Right lobe of liver (tissue), 6 donors: ENCODE data around the gene HEPHL1. TPM values are rescaled to one million over a fixed set of nuclear protein-coding genes. Genes with fewer than 3 reads are reported as not detected.

Experiments
- ATAC-seq, 4 donors: fragments of 200-7000 bp; cut with Tn5 transposase; one replicate each; pipeline ENCODE4 v1.9.1; 2020; ENCODE audit warnings: mild to moderate bottlenecking in 4 of 4, moderate library complexity in 4 of 4
- DNase-seq, 3 donors: peaks; one replicate each; pipeline ENCODE4 v3.0.0-alpha.2; 2020
- H3K27ac ChIP-seq, 3 donors: fragments of 200-600 bp; one replicate each; pipeline ENCODE4 v1.8.0; 2022
- H3K27me3 ChIP-seq, 2 donors: fragments of 200-600 bp; one replicate each; pipeline ENCODE4 v1.8.0; 2022
- H3K36me3 ChIP-seq, 4 donors: fragments of 200-600 bp; sonication (generic) in 1 of 4; one replicate each; pipeline versions ENCODE4 v1.5.1 to v1.8.0; 2017 to 2022; ENCODE audit warnings: control low read depth in 1 of 4
- H3K4me1 ChIP-seq, 4 donors: fragments of 200-600 bp; sonication (generic) in 1 of 4; one replicate each; pipeline versions ENCODE4 v1.5.1 to v1.8.0; 2017 to 2022; ENCODE audit warnings: control low read depth in 1 of 4
- H3K4me3 ChIP-seq, 3 donors: fragments of 200-600 bp; one replicate each; pipeline ENCODE4 v1.8.0; 2022
- H3K9me3 ChIP-seq, 4 donors: fragments of 200-600 bp; sonication (generic) in 1 of 4; one replicate each; pipeline versions ENCODE4 v1.5.1 to v1.8.0; 2017 to 2022; ENCODE audit warnings: control low read depth in 1 of 4
- POLR2A ChIP-seq: fragments of 450-650 bp; IDR thresholded peaks from one replicate; pipeline ENCODE4 v1.6.1; 2017; ENCODE audit warnings: antibody characterized with exemption, mild to moderate bottlenecking
- WGBS: methylation state at CpG from one replicate; pipeline ENCODE4 v1.1.6; 2018; ENCODE audit warnings: low coverage, low lambda C conversion rate; ENCODE audit not compliant: insufficient coverage; ENCODE audit errors: missing lambda C conversion rate; 5-methylcytosine and 5-hydroxymethylcytosine counted together
- intact Hi-C, 2 donors: fragments of 100-400 bp; cut with DNase I; formaldehyde crosslinking; loops; one replicate each; pipeline versions ENCODE4 v1.11.2 to v1.14.1; 2022
- total RNA-seq, 6 experiments: library from RNA; depleted of rRNA in 2 of 6; stranded (reverse); fragments of >200 nt in 2 of 6; fragmentation: NEBNext Ultra II Directional in 3 of 6; extraction: Animal tissue kit (Norgen Biotek cat#: 25700) in 3 of 6; gene quantifications; one replicate each; pipeline versions ENCODE4 v1.1.0 to v1.2.4, GENCODE V29; 2016 to 2023
- TF ChIP-seq, protein P1 (sequence below), 4 donors: fragments of 200-600 bp in 3 of 4; fragments of 450-650 bp in 1 of 4; IDR thresholded peaks; one replicate each; pipeline versions ENCODE4 v1.5.1 to v1.8.0; 2016 to 2022; ENCODE audit warnings: antibody characterized with exemption in 4 of 4, mild to moderate bottlenecking in 2 of 4
- donor health status: DM: no; HTN: yes; CAD: no.
- donor health status: DM: no; HTN: no; CAD: no.
- donor health status: DM: no; HTN: no; CAD: no.
- donor health status: DM: no; HTN: yes; CAD: no.
- donor health status: DM: no; HTN: yes; CAD: no.

The HEPHL1 gene
- total RNA-seq, 6 experiments from 2014 or later, result not detected

DNA sequence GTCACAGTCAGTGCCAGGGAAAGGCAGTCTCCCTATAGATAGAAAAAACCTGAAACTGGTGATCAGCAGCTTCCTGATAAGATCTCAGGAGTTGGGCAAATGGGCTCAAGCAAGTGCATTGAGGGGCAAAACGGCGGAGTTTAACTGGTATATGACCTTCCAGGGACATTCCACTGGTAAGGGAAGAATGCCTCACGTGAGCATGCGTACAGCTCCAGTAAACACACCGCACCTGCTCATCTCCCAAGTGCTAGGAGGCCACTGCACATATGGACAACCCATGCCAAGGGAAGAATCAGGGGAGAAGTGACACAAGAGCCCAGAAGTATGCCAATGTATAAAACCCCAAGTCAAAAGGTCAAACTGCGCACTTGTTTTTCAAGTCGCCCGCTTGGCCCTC lies 11.6 kb downstream of the HEPHL1 start:
- Histone ChIP-seq H3K9me3 (no peaks in the 10 kb centered on the region), H3K27me3 (no peaks in the 10 kb centered on the region), H3K4me3 (no peak overlapping the region), H3K4me1 (no peaks in the 10 kb centered on the region), H3K36me3 (no peaks in the 10 kb centered on the region), H3K27ac (no peak overlapping the region)
- DNase-seq, result no peak
- intact Hi-C loops, result no loop called here
- TF ChIP-seq, protein P1, sequence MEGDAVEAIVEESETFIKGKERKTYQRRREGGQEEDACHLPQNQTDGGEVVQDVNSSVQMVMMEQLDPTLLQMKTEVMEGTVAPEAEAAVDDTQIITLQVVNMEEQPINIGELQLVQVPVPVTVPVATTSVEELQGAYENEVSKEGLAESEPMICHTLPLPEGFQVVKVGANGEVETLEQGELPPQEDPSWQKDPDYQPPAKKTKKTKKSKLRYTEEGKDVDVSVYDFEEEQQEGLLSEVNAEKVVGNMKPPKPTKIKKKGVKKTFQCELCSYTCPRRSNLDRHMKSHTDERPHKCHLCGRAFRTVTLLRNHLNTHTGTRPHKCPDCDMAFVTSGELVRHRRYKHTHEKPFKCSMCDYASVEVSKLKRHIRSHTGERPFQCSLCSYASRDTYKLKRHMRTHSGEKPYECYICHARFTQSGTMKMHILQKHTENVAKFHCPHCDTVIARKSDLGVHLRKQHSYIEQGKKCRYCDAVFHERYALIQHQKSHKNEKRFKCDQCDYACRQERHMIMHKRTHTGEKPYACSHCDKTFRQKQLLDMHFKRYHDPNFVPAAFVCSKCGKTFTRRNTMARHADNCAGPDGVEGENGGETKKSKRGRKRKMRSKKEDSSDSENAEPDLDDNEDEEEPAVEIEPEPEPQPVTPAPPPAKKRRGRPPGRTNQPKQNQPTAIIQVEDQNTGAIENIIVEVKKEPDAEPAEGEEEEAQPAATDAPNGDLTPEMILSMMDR (IDR thresholded peaks at IDR 0.05), result no peak
- TF ChIP-seq POLR2A, result no peak
- WGBS, result 81% methylated on average over 5 of the region's 8 CpGs
- no peak for ATAC-seq

GRCh38 chr11:94034207-94034606 lies 13.1 kb downstream of the HEPHL1 start:
- no peaks in the 10 kb centered on the region for H3K36me3 ChIP-seq
- H3K4me3 ChIP-seq, result no peak overlapping the region
- no peaks in the 10 kb centered on the region for H3K4me1 ChIP-seq
- 0% methylated on average over 1 of the region's 1 CpG for WGBS
- no peaks in the 10 kb centered on the region for H3K27me3 ChIP-seq
- ATAC-seq (no peak), DNase-seq (no peak)
- TF ChIP-seq POLR2A, result no peak
- TF ChIP-seq, protein P1 (IDR thresholded peaks at IDR 0.05), result no peak
- intact Hi-C loops, result no loop called here
- no peak overlapping the region for H3K27ac ChIP-seq
- no peaks in the 10 kb centered on the region for H3K9me3 ChIP-seq

DNA sequence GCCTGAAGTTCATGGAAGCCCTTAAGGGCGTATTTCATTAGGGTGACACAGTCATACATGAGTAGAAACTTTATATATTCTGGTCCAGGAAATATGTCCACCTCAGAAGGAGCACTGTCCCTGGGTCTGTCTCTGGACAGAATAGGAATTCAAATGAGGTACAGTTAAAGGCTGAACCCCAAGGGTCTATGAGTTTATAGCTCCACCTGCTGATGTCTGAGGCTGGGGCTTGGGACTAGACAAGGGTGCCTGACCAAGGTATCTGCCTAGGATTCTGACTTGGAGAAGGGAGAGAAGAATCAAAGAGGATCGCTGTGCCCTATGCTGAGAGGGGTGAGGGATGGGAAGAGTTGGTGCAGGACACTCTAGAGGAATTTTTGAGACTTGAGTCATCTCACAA lies 14.9 kb downstream of the HEPHL1 start:
- 71% methylated on average over 2 of the region's 2 CpGs for WGBS
- no peaks in the 10 kb centered on the region for H3K9me3 ChIP-seq
- H3K4me1 ChIP-seq, result no peaks in the 10 kb centered on the region

DNA sequence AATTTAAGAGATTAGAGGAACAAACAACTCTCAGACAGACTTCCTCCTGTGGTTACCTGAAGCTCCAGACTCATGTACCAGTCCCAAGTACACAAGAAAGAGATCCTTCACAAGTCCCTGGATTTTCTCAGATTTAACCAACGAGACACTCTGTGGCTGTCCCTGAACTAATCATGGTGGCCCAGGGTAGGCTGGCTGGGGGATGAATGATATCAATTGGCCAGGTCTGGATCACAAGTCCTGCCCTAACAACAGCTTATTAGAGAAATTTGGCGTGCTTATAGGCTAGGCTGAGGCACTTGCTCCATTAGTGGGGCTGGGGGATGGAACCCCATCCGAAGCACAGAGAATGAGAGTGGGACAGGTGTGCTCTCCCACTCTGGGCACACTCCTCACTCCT lies 22.1 kb downstream of the HEPHL1 start:
- WGBS, result 80% methylated on average over 1 of the region's 3 CpGs
- intact Hi-C loops, result no loop called here

More for the DNA sequence above, 14.9 kb downstream of the HEPHL1 start:
- H3K36me3 ChIP-seq, result no peaks in the 10 kb centered on the region
- TF ChIP-seq, protein P1 (IDR thresholded peaks at IDR 0.05), result no peak
- no peak for TF ChIP-seq POLR2A
- no peak for ATAC-seq
- intact Hi-C loops, result no loop called here
- DNase-seq, result no peak
- no peaks in the 10 kb centered on the region for H3K27me3 ChIP-seq
- no peak overlapping the region for H3K4me3 ChIP-seq
- H3K27ac ChIP-seq, result no peak overlapping the region

More for the DNA sequence above, 22.1 kb downstream of the HEPHL1 start:
- no peaks in the 10 kb centered on the region for H3K4me1 ChIP-seq
- no peaks in the 10 kb centered on the region for H3K9me3 ChIP-seq
- H3K27ac ChIP-seq, result no peak overlapping the region
- TF ChIP-seq, protein P1 (IDR thresholded peaks at IDR 0.05), result no peak
- no peak for TF ChIP-seq POLR2A
- no peak overlapping the region for H3K4me3 ChIP-seq
- H3K27me3 ChIP-seq, result no peaks in the 10 kb centered on the region
- no peaks in the 10 kb centered on the region for H3K36me3 ChIP-seq
- DNase-seq (no peak), ATAC-seq (no peak)
